ENCODE measurements around the gene FAM169A.

DNA sequence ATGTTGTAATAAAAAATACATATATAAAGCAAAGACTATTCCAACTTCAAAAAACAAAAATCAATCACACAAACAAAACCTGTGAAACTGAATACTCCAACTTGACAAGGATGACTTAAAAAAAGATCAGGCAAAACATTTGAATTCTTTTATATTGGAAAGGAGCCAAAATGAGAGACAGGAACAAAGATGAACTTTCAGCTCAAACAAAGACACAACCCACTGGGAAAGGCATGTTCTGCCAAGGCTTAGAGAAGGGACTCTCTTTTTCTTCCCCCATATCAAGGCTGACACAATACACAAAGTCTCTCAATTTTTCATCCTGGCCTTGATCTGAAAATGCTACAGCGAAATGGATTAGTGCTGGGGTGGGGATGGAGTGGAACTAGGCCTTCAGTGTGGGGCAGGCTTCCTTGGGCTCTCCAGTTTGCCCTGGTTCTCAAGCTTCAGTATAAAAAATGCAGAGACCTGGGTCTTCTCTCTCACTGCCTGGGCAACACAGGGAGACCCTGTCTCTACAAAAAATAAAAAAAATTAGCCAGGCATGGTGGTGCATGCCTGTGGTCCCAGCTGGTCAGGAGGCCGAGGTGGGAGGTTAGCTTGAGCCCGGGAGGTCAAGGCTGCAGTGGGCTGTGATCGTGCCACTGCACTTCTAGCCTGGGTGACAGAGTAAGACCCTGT lies 11.6 kb upstream of the FAM169A start:
- TF ChIP-seq, protein P1, sequence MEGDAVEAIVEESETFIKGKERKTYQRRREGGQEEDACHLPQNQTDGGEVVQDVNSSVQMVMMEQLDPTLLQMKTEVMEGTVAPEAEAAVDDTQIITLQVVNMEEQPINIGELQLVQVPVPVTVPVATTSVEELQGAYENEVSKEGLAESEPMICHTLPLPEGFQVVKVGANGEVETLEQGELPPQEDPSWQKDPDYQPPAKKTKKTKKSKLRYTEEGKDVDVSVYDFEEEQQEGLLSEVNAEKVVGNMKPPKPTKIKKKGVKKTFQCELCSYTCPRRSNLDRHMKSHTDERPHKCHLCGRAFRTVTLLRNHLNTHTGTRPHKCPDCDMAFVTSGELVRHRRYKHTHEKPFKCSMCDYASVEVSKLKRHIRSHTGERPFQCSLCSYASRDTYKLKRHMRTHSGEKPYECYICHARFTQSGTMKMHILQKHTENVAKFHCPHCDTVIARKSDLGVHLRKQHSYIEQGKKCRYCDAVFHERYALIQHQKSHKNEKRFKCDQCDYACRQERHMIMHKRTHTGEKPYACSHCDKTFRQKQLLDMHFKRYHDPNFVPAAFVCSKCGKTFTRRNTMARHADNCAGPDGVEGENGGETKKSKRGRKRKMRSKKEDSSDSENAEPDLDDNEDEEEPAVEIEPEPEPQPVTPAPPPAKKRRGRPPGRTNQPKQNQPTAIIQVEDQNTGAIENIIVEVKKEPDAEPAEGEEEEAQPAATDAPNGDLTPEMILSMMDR (IDR thresholded peaks at IDR 0.05), result no peak
- no peak for TF ChIP-seq POLR2AphosphoS5 (IDR thresholded peaks at IDR 0.05)

Measured in gastroesophageal sphincter (tissue), 3 donors.